SU-DHL-6 (cell line): ENCODE measurements around the gene KRTAP10-5.

Source experiments
- CTCF ChIP-seq: fragments of 200-600 bp; sonication (generic); IDR thresholded peaks from one replicate; pipeline ENCODE4 v1.5.1; 2017; ENCODE audit warnings: antibody characterized with exemption, mild to moderate bottlenecking, low read length, moderate library complexity; ENCODE audit not compliant: insufficient read depth, poor library complexity, severe bottlenecking
- EZH2phosphoT487 ChIP-seq: fragments of 200-600 bp; sonication (generic), shearing (Covaris generic); conservative IDR thresholded peaks from 2 replicates; pipeline ENCODE4 v1.6.1; 2018; ENCODE audit warnings: mild to moderate bottlenecking, antibody characterized with exemption, low read length, moderate library complexity, mixed read lengths

GRCh38 chr21:44564099-44564498, 16.3 kb downstream of the KRTAP10-5 start:
- TF ChIP-seq CTCF (no peak), EZH2phosphoT487 (no peak)
